SU-DHL-6 (cell line): ENCODE data around the gene NFKBIA.

ENCODE experiments used
- CTCF ChIP-seq: fragments of 200-600 bp; sonication (generic); IDR thresholded peaks from one replicate; pipeline ENCODE4 v1.5.1; 2017; ENCODE audit warnings: antibody characterized with exemption, mild to moderate bottlenecking, low read length, moderate library complexity; ENCODE audit not compliant: insufficient read depth, poor library complexity, severe bottlenecking
- EZH2phosphoT487 ChIP-seq: fragments of 200-600 bp; sonication (generic), shearing (Covaris generic); conservative IDR thresholded peaks from 2 replicates; pipeline ENCODE4 v1.6.1; 2018; ENCODE audit warnings: mild to moderate bottlenecking, antibody characterized with exemption, low read length, moderate library complexity, mixed read lengths

DNA sequence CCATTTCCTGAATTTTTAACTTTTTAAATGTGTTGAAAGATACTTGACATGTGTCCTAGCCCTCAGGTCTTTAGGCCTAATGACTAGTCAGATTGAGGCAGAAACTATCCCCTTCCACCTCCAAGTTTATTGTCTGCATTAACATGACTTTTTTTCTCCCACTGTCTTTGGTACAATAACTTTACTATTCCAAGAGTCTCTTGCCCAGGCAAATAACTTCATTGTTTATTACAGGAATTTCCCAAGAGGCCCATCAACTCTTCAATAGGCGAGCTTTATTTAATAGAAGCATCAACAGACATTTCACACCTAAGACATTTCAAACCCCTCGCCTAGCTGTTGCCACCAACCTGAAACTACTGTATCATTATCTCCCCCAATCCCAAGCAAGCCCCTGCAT lies 10.7 kb downstream of the NFKBIA start:
- TF ChIP-seq CTCF (no peak), EZH2phosphoT487 (no peak)
